GM18951 (cell line): ENCODE measurements around the gene RPL7A.
"Not testable (repeated sequence)": the region's sequence is repeated elsewhere in the genome, so short reads cannot be mapped to it uniquely, and the experiment has no call there.

ENCODE experiments used
- POLR2A ChIP-seq: IDR thresholded peaks from 4 replicates; pipeline ENCODE4 v1.6.1; 2011; ENCODE audit warnings: mild to moderate bottlenecking; ENCODE audit not compliant: insufficient read length, insufficient read depth; ENCODE audit errors: extremely low read depth
- in situ Hi-C: fragments of 300-500 bp; cut with MboI; formaldehyde crosslinking; loops from one replicate; pipeline ENCODE4 v1.12.0; 2022; ENCODE audit warnings: low sequenced_read_pairs, mixed read lengths, inconsistent platforms; ENCODE audit not compliant: unreplicated experiment

RPL7A gene

DNA sequence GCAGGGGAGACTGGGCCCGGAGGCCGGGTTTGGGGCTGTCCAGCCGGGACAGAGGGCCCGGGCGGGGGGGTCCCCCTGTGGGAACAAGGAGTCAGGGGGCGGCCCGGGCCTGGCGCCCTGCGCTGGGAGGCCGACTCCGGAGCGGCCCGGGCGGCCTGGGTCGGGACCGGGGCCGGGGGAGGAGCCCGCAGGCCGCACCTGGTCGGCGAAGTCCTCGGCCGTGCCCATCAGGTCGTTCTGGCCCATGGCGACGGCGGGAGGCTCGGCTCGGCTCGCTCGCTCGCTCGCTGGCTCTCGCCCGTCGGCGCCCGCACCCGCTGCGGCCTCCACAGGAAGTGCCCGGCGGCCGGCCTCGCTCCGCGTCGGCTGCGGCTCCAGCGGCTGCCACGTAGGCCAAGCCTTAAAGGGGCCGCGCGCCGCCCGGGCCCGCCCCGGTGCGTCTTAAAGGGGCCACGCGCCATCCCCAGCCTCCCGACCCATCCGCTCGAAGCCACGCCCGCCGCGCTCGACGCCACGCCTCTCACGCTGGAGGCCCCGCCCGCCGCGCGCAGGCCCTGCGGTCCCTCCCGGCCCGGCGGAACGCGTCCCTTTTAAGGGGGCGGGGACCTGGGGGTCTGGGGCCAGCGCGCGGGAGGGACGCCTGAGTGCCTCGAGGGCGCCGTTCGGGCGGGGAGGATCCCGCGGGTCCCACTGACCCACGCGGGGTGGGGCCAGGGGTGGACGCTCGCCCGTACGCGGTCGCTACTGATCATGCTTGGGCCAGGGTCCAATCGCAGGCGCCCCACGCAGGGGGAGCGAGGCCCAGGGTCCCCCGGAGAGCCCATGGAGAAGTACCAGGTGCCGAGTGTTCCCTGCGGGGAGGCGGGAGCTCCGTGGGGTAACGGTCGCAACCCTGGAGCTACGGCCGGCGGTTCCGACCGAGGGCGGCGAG is 28.0 kb downstream of the RPL7A start, which contains the start of the genes STKLD1 and SURF4:
Gene STKLD1 (plus strand): TSS at position 643 of the 931 bp plus-strand sequence. CDS start 108 bp downstream, at position 751.
Gene SURF4 (minus strand): TSS at position 337 of the 931 bp plus-strand sequence. CDS start 91 bp downstream, at position 246.
- in situ Hi-C loops: no loop called here
- TF ChIP-seq POLR2A: peak; percentile 92

DNA sequence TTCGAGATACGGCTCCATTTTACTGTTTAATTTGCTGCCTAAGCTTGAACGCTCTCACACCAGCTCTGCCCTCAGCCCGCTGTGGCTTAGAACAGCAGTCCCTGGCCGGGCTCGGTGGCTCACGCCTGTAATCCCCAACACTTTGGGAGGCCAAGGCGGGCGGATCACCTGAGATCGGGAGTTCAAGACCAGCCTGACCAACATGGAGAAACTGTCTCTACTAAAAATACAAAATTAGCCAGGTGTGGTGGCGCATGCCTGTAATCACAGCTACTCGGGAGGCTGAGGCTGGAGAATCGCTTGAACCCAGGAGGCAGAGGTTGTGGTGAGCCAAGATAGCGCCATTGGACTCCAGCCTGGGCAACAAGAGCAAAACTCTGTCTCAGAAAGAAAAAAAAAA is 29.3 kb downstream of the RPL7A start:
- in situ Hi-C loops: not testable (repeated sequence)

DNA sequence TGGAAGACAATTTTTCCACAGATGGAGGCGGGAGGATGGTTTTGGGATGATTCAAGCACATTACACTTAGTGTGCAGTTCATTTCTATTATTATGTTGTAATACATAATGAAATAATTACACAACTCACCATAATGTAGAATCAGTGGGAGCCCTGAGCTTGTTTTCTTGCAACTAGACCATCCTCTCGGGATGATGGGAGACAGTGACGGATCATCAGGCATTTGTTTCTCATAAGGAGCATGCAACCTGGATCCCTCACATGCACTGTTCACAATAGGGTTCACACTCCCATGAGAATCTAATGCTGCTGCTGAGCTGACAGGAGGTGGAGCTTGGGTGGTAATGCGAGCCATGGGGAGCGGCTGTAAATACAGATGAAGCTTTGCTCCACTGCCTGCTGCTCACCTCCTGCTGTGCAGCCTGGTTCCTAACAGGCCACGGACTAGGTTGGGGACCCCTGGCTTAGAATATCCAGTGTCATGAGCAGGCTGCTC is 29.8 kb downstream of the RPL7A start:
- in situ Hi-C loops: no loop called here

DNA sequence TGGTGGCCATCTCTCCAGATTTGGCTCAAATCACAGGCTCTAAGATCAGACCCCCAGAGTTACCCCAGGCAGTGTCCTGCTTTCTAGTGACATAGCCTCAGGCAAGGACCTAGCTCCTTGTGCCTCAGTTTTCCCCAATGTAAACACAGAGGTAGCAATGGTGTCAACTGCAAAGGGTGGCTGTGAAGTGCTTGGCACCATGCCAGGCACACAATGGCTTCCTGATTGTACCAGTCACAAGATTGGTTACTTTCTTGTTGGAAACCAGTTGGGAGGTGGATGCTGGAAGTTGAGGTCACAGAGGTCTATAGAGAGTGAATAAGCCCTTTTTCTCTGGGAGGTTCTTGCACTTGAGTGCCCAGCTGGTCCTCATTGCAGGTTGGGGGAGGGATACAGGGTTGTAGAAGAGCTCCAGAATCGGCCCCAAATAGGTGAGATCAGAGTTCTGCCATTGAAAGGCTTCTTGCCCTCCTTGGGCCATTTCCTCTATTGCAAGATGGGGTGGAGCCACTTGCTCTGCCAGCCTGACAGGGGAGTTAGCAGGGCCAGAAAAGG is 30.5 kb downstream of the RPL7A start:
- in situ Hi-C loops: no loop called here
- TF ChIP-seq POLR2A: no peak

More for the DNA sequence above, 29.8 kb downstream of the RPL7A start:
- no peak for TF ChIP-seq POLR2A

DNA sequence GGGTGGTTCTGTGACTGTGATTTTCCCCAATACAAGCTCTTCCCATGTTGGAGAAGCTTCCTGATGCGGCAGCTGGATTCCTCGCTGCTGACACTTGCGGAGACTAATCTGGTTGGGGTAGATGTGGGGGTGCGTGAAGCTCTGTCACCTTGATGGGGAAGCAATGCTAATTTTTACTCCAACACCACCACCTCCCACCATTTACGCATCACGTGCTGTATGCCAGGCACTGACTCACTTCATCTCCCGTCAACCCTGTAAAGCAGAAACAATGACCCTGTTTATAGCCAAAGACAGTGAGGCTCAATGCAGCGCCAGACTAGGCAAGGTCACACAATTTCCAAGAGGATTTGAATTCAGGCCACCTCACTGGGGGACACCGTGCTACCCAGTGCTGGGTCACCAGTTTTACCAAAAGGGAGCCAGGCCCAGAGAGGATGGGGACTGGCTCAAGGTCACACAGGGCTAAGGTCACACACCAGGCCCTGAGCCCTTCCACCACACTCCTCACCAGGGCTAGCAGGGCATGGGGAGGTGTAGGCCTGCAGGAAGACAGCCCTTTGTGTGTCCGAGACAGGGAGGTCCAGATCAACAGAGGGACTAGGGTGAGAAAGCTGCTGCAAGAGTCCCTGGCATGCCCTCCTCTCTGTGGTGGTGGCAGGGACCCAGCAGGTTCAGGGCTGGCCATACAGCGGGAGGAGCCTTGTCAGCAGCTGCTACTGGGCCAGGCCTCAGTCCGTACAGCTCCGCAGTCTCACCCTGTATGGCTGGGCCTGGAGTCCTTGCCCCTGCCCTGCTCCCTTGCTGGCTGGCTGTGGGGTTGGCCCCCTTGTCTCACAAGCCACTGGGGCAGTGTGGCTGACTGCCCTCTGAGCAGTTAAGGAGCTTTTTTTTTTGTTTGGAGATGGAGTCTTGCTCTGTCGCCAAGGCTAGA is 31.4 kb downstream of the RPL7A start:
- in situ Hi-C loops: no loop called here
- no peak for TF ChIP-seq POLR2A

DNA sequence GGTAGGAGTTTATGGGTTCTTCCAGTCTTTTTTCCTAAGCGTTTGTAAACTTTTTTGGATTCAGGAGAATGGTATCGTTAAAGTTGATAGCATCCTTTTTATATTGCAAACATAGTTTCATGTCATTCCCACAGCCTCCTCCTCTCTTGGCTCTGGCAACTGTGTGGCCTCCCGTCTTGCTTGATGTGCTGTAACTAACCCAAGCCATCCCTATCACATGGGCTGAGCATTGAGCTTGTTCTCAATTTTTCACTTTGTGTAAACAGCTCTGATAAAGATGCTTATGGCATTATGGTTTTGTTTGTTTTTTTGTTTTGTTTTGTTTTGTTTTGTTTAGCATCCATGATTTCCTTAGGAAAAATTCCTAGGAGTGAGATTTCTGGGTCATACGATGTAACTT is 32.7 kb downstream of the RPL7A start:
- in situ Hi-C loops: no loop called here
- no peak for TF ChIP-seq POLR2A

DNA sequence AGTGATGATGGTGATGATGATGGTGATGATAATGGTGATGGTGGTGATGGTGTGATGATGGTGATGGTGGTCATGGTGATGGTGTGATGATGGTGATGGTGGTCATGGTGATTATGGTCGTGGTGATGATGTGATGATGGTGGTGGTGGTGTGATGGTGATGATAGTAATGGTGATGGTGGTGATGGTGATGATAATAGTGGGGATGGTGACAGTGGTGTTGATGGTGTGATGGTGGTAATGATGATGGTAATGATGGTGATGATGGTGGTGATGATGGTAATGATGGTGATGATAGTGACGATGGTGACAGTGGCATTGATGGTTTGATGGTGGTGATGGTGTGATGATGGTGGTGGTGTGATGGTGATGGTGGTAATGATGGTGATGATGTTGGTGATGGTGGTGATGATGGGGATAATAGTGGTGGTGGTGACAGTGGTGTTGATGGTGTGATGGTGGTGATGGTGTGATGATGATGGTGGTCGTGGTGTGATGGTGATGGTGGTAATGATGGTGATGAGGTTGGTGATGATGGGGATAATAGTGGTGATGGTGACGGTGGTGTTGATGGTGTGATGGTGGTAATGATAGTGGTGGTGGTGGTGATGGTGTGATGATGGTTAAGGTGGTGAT is 34.6 kb downstream of the RPL7A start:
- in situ Hi-C loops: no loop called here
- TF ChIP-seq POLR2A: no peak

DNA sequence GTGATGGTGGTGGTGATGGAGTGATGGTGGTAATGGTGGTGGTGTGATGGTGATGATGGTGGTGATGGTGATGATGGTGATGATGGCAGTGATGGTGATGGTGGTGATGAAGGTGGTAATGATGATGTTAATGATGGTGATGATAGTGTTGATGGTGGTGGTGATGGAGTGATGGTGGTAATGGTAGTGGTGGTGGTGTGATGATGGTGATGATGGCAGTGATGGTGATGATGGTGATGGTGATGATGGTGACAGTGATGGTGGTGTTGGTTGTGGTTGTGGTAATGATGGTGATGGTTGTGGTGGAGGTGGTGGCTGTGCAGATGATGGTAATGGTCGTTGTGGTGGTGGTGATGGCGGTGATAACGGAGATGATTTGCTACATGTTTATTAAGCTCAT is 35.4 kb downstream of the RPL7A start:
- in situ Hi-C loops: no loop called here
- no peak for TF ChIP-seq POLR2A

DNA sequence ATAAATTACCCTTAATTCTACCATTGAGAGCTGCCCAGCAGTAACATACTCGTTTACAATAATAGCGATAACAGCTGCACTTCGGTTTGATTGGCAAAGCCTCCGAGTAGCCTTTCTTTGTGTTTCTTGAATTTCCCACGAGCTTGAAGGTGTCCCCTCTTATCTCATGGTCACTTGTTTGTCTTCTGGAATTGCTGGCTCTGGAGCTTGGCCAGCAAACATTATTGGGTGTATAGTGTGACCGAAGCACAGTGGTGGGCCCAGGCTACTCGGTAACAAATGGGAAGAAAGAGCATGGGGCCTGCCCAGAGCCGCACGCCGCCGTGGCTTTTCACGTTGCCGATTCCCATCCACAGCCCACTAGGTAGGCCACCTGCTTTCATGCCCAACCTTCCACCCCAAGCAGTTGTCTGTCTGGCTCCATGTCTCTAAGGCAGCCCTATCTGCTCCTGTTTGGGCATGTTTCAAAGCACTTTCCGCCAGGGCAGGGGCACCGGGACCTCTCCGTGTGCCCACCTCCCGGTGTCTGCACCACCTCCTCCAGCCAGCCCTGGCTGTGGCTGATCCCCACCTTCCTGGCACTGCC is 36.8 kb downstream of the RPL7A start:
- TF ChIP-seq POLR2A: no peak
- in situ Hi-C loops: no loop called here

DNA sequence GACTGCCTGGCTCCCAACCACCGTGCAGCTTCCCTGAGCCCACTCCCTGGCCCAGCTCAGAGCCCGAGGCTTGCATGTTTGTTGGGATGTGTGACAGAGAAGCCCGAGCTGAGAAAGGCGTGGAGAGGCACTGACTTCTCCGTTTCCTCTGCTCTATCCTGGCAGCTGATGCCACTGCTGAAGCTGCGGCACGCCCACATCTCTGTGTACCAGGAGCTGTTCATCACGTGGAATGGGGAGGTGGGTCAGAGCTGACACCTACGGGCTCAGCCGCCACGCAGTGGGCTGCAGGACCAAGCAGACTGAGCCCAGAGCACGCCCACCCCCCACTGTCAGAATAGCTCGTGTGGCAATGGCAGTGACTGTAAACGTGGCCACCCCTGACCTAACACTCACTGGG is 37.4 kb downstream of the RPL7A start:
- in situ Hi-C loops: no loop called here
- TF ChIP-seq POLR2A: no peak

DNA sequence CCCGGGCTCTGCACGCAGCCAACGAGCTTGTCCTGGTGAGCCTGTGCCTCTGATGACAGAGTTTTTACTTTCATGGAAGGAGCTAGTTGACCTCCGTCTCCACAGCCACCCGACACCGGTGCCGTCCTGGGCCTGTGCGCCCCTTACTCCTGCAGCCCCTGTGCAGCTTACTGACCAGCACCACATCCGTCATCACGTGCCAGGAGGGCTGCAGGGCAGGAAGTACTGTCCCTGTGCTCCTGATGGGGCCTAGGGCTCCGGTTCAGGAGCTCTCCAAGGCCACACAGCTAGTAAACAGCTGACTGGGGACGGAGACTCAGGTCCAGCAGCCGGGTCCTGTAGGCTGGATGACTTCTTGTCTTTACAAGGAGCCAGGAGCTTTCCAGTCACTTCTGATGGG is 38.3 kb downstream of the RPL7A start:
- in situ Hi-C loops: no loop called here
- TF ChIP-seq POLR2A: no peak

DNA sequence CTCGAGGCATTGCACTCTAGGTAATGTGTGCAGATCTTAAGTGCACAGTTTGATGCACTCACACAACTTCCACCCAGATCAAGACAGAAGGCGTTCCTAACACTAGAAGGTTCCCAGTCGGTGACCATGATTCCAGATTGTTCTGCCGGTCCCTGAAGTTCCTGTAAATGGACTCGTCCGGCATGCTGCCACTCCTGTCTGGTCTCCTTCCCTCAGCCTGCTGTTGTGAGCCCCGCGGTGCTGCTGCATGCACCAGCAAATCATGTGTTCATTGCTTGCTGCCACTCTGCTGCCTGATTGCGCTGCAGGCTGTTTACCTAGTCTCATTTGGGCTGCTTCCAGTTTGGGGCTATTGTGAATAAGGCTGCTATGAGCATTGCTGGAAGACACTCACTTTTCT is 39.7 kb downstream of the RPL7A start:
- in situ Hi-C loops: no loop called here
- TF ChIP-seq POLR2A: no peak
